ENCODE measurements around the gene RNF103. TPM values are rescaled to one million over a fixed set of nuclear protein-coding genes. Genes with fewer than 3 reads are reported as not detected.

RNF103 gene
- total and polyA plus RNA-seq, 12 donors: 13.7 to 37.7 (median 28.6) TPM

DNA sequence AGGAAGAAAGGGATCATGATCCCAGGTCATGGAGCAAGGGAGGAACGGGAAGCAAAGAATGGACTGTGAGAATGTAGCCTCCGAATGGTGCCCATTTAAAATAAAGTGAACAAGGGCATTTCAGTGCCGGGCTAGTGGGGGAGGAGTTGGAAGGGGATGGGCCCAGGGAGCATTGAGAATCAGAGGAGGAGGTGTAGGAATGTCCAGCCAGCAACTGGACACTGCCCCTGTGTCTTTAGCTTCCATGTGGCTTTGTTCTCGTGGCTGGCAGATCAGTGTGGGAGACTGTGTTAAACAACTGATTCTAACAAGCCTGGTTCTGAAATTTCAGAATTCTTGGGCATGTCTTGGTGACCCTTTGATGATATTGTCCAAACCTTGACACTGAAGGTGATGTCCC lies 1.4 kb upstream of the RNF103 start:
- Histone ChIP-seq H3K36me3 (replicated peaks in 1 of 2) (no peaks in the 10 kb centered on the region), H3K4me3 (no peak overlapping the region), H3K27ac (no peak overlapping the region), H3K9me3 (replicated peaks in 1 of 3) (no peaks in the 10 kb centered on the region), H3K4me1 (replicated peaks in 1 of 2) (peaks cover 0 to 30% of the 10 kb centered on the region in 2 donors), H3K27me3 (no peaks in the 10 kb centered on the region)
- TF ChIP-seq, protein P1, sequence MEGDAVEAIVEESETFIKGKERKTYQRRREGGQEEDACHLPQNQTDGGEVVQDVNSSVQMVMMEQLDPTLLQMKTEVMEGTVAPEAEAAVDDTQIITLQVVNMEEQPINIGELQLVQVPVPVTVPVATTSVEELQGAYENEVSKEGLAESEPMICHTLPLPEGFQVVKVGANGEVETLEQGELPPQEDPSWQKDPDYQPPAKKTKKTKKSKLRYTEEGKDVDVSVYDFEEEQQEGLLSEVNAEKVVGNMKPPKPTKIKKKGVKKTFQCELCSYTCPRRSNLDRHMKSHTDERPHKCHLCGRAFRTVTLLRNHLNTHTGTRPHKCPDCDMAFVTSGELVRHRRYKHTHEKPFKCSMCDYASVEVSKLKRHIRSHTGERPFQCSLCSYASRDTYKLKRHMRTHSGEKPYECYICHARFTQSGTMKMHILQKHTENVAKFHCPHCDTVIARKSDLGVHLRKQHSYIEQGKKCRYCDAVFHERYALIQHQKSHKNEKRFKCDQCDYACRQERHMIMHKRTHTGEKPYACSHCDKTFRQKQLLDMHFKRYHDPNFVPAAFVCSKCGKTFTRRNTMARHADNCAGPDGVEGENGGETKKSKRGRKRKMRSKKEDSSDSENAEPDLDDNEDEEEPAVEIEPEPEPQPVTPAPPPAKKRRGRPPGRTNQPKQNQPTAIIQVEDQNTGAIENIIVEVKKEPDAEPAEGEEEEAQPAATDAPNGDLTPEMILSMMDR (IDR thresholded peaks at IDR 0.05): no peak
- no peak for TF ChIP-seq POLR2A (IDR thresholded peaks at IDR 0.05)
- DNase-seq: no peak
- intact Hi-C loops (cut with DNase I): no loop called here
- WGBS, 4 donors: 87 to 92% (median 91%) methylated on average over 4 of the region's 4 CpGs

DNA sequence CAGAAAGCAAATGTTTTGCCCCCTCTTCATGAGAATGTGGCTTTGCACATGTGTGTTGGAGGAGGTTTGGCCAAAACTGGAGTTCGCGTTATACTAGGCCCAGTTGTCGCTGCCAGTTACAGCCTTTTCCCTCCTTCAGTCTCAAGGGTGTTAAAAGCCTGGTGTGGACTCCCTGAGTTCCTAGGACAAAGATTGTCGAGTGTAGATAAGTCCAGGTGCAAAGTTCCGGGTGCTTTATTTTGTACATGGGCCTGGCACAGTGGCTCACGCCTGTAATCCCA lies 542 bp upstream of the RNF103 start:
- peak overlapping the region in 2 of 4 donors; percentile 58 to 94 for H3K4me3 ChIP-seq
- peaks cover 0 to 35% of the 10 kb centered on the region in 2 donors for H3K4me1 ChIP-seq (replicated peaks in 1 of 2)
- no peaks in the 10 kb centered on the region for H3K27me3 ChIP-seq
- no peaks in the 10 kb centered on the region for H3K36me3 ChIP-seq (replicated peaks in 1 of 2)
- TF ChIP-seq, protein P1 (IDR thresholded peaks at IDR 0.05): no peak
- no peak for TF ChIP-seq POLR2A (IDR thresholded peaks at IDR 0.05)
- DNase-seq: peak in 1 of 7 donors; percentile 26
- intact Hi-C loops (cut with DNase I): no loop called here
- H3K27ac ChIP-seq: peak overlapping the region in 4 of 5 donors; percentile 96 to 100 (median 97)
- 91 to 96% (median 92%) methylated on average over 6 of the region's 6 CpGs for WGBS, 4 donors
- H3K9me3 ChIP-seq (replicated peaks in 1 of 3): no peaks in the 10 kb centered on the region

DNA sequence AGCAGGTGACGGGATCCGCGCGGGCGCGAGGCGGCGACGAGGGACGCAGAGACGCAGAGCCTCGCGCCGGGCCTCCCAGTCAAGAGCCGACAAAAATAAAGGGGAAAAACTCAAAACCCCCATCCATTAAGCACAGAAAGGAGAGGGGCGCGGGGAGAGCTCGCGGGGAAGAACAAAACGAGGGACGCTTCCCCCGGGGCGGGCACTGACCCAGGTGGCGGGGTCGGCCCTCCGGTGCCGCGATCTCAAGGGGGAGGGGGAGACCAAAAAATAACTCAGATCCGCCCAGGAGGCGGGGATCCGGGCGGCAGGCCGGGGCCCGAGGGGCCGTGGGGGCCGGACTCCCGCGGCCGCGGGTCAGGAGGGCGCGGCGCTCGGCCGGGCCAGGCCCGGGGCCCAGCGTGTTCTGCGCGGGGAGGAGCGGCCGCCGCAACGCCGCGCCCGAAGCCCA lies 597 bp downstream of the RNF103 start:
- peak overlapping the region; percentile 69 to 100 (median 96) for H3K27ac ChIP-seq
- WGBS, 4 donors: 0 to 1% (median 0%) methylated on average over 15 to 56 of the region's 56 CpGs
- H3K9me3 ChIP-seq (replicated peaks in 1 of 3): no peaks in the 10 kb centered on the region
- H3K27me3 ChIP-seq: no peaks in the 10 kb centered on the region
- DNase-seq: peak; percentile 52 to 71 (median 63)
- peaks cover 0 to 30% of the 10 kb centered on the region in 2 donors for H3K4me1 ChIP-seq (replicated peaks in 1 of 2)
- H3K36me3 ChIP-seq (replicated peaks in 1 of 2): no peaks in the 10 kb centered on the region
- peak overlapping the region; percentile 13 to 94 (median 68) for H3K4me3 ChIP-seq
- TF ChIP-seq, protein P1 (IDR thresholded peaks at IDR 0.05): no peak
- TF ChIP-seq POLR2A (IDR thresholded peaks at IDR 0.05): no peak
- intact Hi-C loops (cut with DNase I): no loop called here

DNA sequence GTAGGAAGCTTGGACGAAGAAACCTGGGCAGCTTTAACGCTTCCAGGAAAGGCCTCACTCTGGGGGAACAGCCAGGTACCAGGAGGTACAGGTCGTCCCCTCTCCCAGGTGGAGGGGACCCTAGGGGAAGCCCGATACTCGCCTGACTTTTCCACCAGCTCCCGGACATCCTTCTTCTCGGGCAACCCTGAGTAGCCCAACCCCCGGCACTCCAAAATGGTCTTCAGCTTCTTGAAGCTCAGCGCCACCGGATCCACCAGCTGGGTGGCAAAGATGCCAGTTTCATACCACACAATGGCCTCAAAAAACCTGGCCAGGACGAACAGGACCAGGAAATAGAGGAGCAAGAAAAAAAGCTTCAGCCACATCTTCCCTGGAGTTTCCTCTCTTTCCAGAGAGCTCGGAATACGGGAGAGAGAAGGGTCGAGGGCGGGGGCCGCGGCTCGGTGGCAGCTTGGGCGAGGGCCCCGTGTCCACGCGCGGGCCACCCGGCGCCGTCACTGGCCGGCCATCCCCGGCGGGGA lies 1.1 kb downstream of the RNF103 start:
- DNase-seq: peak; percentile 34 to 63 (median 46)
- TF ChIP-seq, protein P1 (IDR thresholded peaks at IDR 0.05): no peak
- no peak for TF ChIP-seq POLR2A (IDR thresholded peaks at IDR 0.05)
- no peaks in the 10 kb centered on the region for H3K9me3 ChIP-seq (replicated peaks in 1 of 3)
- intact Hi-C loops (cut with DNase I): no loop called here
- H3K4me1 ChIP-seq (replicated peaks in 1 of 2): peaks cover 0 to 35% of the 10 kb centered on the region in 2 donors
- H3K4me3 ChIP-seq: peak overlapping the region; percentile 13 to 94 (median 68)
- H3K27me3 ChIP-seq: no peaks in the 10 kb centered on the region
- peak overlapping the region; percentile 69 to 100 (median 96) for H3K27ac ChIP-seq
- no peaks in the 10 kb centered on the region for H3K36me3 ChIP-seq (replicated peaks in 1 of 2)
- 0 to 1% (median 0%) methylated on average over 23 to 29 of the region's 29 CpGs for WGBS, 4 donors
